Activated CD4-positive, CD25-positive, alpha-beta regulatory T cell treated with anti-CD3 and anti-CD28 coated beads, Interleukin-2, amount 50 U/mL, for 24 hours (primary cell): ENCODE data around the gene MYO1D.
A peak's percentile ranks its signal among the peaks of the same experiment; 100 is the strongest.

Experiments used
- ATAC-seq, 2 donors: fragments of 150-1000 bp; cut with Tn5 transposase; one replicate each; pipeline ENCODE4 v1.10.0; 2021; ENCODE audit warnings: mild to moderate bottlenecking in 1 of 2, moderate library complexity in 1 of 2

MYO1D gene

DNA sequence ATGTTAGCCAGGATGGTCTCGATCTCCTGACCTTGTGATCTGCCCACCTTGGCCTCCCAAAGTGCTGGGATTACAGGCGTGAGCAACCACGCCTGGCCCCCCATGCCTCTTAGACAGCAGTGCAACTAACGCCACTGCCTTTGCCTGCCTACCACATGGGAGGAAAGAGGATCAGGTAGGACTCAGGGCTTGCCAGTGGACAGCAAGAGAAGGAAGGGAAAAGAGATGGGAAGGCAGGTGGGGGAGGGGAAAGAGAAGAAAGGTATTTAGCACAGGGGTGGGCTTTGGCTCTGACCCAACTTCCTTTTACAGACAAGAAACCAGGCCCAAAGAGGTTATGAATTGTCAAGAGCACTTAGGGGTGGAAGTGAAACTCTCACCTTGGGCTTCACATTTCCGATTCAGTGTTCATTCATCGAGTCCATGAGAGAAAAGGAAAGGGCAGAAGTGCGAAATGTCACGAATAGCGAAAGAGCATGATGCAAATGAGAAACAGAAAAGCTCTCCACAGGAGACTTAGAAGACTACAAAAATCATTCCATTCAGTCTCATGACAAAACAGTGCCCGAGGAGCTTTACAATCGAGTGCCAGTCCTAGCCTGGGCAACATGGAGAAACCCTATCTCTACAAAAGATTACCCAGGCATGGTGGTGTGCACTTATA lies 353.8 kb downstream of the MYO1D start:
- ATAC-seq, result peak; percentile 63 to 69

GRCh38 chr17:32520737-32521404 lies 356.1 kb downstream of the MYO1D start:
- ATAC-seq, result no peak

- ATAC-seq, result peak; percentile 45 to 53
These were observed 356.7 kb downstream of the MYO1D start for GRCh38 chr17:32520104-32520701.

DNA sequence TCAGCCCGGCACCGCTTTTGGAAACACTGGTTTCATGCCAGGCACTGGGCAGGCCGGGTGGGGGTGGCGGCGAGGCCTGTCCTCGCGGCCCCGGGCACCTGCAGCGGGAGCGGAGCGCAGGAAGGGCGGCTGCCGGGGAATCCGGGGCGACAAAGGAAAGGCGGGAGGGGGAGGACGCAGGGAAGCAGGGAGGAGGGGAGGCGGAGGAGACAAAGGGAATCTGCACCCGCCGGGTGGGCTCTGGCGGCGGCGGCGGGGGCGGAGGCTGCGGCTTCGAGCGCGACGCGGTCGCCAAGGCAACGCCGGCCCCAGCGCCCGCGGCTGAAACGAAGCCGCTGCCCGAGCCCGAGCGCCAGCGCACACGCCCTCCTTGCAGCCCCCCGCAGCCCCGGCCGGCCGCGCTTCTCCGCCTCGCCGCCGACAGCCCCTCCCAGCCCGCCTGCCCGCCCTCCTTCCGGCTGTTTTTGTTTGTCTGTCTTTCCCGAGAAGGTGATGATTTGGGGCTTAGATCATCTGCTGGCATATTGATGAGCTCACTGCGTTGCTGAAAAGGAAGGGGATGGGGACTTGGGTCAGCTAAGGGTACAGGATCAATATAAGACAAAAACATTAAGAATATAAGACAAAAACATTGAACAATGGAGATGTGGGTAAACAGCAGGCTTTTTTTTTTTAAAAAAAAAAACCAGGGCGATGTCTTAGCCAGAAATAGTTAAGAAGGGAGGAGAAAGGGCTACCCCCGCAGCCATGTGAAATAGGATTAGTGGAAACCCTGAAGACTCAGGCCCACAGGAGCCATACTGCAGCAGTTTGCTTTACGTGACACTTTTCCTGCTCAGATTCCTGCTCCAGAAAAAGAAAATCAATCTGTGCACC lies 357.5 kb downstream of the MYO1D start:
- ATAC-seq, result peak in 1 of 2 donors; percentile 6

DNA sequence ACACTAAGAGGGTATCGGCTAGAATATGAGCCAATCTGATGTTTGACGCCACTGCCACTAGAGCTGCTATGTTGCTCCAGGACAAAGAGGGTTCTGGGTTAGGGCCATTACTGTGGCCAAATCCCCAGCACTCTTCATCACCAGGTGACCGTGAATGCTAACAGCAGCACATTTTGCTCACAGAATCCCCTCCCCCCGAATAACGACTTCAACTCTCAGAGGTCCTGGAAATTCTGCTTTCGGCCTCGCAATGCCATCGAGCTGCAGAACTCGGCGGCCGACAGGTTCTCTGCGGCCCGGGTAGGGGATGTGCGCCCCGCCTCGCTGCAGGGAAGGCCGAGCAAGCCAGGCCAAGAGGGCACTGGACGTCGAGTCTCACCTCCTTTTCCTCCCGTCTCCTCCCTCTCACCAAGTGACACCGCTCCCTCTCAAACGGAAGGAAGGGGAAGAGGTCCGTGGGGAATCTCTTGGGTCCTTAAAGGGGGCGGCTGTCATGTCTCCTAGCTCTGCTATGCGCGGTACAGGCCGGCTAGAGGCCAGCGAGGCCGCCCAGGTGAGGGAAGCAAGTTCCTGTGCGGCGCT lies 358.2 kb downstream of the MYO1D start:
- ATAC-seq, result no peak

DNA sequence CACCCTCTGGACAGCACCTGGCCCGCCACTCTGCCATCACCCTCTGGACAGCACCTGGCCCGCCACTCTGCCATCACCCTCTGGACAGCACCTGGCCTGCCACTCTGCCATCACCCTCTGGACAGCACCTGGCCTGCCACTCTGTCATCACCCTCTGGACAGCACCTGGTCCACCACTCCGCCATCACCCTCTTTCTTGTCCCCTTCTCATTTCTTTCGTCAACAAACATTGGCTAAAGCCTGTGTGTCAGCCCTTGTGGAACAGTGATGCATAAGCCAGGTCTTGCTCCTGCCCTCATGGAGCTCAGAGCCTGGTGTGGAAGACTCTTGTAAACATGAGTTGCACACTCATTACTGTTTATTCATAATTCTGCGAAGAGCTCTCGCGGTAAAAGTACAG lies 358.9 kb downstream of the MYO1D start:
- no peak for ATAC-seq

DNA sequence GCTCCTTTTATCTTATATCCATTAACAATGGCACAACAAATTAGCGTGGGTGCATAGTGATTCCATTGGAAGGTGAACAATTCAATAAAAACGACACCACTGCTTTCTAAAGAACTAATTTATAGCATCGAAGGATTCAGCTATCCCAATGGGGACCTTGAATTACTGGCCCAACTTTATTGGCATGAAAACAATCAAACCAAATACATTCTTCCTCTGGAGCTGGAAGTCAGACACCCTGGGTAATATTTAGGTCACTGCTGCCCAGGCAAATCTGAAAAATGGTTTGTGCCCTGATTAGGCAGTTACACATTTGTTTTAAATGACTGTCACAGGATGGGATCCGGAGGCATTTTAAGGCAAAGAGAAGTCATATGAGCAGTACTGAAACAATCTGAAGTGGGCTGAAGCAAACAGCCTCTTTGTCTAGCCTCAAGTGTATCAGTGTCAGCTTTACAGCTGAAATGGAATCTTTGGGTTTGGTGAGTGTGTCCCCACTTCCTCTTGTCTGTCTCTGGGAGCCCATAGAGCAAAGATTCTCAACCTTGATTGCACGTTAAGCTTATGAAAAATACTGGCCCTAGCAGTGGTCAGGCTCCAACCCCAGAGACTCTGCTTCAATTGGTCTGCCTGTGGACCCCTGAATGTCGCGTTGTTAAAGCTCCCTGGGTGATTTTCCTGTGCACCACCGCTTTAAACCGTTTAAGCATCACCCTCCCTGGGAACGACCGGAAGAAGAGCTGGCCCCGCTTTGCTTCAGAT lies 359.8 kb downstream of the MYO1D start:
- ATAC-seq, result peak; percentile 10 to 19

GRCh38 chr17:32516450-32516849 lies 360.5 kb downstream of the MYO1D start:
- no peak for ATAC-seq

DNA sequence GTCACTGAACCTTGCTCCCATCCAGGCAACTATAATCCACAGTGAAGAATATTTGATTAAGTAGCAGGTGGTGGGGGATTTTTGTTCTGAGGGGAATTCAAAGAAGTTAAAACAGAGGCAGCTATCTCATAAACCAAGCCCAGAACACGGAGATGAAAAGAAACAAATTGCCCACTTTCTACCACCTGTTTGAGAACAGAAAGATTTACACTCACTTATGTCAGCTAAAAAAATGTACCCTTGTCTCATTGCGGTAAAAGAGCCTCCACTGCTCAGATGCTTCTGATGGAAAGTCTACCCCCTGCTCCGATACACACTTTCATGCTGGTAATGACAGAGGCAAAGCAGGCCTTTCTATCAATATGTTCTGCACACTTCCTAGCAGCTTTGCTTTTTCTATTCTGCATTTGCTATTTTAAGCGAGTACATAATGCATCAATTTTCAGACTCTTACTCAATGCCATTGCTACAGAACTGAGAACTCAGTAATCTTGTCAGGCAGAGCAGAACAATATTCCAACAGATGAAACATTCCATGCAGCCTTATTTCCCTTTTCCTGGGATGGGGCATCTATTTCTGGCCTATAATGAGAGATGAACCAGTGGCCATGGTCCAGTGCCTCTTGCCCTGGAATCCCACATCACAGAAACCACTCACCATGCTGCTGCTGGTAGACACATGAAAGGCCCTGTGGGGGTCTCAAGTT lies 361.1 kb downstream of the MYO1D start:
- ATAC-seq, result no peak

DNA sequence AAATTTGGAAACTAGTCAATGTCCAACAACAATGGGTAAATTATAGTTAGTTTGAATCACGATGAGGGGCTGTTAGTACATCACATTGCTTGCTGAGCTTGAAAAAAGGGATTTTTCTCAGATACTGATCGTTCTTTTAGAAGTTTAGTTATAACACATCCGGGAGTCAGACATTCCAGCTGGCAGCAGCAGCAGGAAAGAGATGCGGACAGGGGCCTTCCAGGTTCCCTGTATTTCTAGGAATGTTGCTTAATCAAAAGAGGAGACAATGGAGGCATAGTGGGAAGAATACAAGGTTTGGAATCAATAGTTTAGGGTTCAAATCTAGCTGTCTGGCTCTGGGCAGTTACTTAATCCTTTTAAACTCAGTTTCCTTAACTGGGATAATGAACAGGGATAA lies 362.3 kb downstream of the MYO1D start:
- no peak for ATAC-seq

- no peak for ATAC-seq
These were observed 363.3 kb downstream of the MYO1D start for GRCh38 chr17:32513579-32513978.

DNA sequence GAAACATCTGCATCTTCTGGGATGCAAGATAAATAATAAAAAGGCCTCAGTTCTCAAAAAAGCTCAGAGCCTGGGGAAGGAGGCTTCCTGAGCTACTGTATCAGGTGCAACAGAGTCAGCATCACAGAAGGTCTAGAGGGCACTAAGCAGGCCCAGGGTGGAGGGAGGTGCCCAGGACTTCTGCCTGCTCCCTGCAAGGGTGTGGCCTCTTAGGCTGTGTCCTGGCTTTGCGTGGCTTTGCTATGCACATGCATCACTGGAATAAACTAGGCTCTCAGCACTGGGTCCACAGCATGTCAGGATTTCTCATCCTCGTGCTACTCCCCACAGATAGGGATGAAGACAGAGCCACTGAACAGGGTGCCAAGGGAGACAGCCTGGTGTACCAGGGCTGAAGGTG lies 364.6 kb downstream of the MYO1D start:
- ATAC-seq, result no peak

GRCh38 chr17:32510466-32510865 lies 366.5 kb downstream of the MYO1D start:
- ATAC-seq, result no peak

GRCh38 chr17:32508926-32509325 lies 368.0 kb downstream of the MYO1D start:
- no peak for ATAC-seq

DNA sequence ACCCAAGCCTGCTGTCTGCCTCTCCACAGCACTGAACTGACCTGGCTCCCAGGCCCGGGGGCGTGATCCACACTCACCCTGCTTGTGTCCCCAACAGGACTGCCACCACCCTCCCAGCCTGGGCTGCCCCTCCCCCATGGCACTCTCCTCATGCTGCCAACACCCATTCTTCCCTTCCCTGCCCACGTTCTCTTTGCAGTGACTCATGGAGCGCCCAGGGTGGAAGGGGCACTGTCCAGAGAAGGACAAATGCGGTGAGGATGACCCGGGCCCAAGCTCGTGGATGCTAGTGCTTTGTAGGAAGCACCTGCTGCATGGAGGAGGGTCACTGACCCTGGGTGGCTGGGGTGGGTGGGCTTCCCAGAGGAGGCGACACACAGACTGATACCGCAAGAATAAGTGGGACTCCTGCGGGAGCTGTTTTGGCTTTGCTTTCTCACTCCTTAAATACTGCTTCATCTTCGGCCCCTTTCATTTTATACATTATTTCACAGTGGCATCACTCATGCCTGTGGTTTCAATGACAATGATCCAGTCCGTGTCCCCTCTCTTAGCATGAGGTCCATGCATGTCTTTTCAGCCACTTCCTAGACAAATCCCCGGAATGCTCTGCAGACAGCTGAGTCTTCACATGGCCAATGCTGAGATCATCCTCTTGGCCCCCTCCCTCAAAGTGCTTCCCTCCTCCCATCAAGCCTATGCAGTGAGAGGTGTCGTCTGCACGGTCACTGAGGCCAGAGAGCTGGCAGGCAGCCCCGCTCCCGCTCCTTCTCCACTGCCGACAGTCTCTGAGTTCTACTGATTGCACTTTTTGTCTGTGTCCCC lies 372.5 kb downstream of the MYO1D start:
- ATAC-seq, result no peak

GRCh38 chr17:32503251-32504165 lies 373.4 kb downstream of the MYO1D start:
- ATAC-seq, result peak; percentile 92 to 93

DNA sequence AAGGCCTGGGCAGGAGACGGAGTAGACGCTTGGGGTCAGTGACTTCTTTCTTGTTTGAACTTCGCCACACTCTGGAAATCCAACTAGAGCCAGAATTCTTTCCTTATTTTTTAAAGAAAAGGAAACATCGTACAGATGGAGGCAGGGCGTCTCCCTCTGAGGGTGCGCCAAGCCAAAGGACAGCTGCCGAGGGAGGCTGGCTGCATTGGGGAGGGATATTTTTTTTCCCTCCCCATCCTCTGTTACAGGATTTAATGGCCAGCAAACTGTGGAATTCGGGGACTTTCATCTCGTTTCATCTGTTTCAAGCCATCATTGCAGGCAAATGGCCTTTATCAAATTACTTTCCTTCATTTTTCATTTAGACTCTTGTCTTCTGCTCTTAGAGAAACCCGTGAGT lies 374.2 kb downstream of the MYO1D start:
- no peak for ATAC-seq

- ATAC-seq, result no peak
These were observed 374.9 kb downstream of the MYO1D start for GRCh38 chr17:32502013-32502412.

GRCh38 chr17:32498391-32498790 lies 378.5 kb downstream of the MYO1D start:
- ATAC-seq, result no peak
